A549 treated with DMSO at 1 μM for 4 hours (cell line): ENCODE results near the gene GNB1L. TPM values are rescaled to one million over a fixed set of nuclear protein-coding genes. Genes with fewer than 3 reads are reported as not detected.

Experiments
- total RNA-seq: library from RNA; stranded (reverse); fragments of 200-300 nt; extraction: Qiagen RNA extraction; gene quantifications from 5 replicates; pipeline ENCODE4 v1.2.3, GENCODE V29; 2022; ENCODE audit warnings: low read depth

The GNB1L gene, protein sequence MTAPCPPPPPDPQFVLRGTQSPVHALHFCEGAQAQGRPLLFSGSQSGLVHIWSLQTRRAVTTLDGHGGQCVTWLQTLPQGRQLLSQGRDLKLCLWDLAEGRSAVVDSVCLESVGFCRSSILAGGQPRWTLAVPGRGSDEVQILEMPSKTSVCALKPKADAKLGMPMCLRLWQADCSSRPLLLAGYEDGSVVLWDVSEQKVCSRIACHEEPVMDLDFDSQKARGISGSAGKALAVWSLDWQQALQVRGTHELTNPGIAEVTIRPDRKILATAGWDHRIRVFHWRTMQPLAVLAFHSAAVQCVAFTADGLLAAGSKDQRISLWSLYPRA
- 11.7 to 16.8 TPM (median 15.9 TPM) in 5 replicates for total RNA-seq

DNA sequence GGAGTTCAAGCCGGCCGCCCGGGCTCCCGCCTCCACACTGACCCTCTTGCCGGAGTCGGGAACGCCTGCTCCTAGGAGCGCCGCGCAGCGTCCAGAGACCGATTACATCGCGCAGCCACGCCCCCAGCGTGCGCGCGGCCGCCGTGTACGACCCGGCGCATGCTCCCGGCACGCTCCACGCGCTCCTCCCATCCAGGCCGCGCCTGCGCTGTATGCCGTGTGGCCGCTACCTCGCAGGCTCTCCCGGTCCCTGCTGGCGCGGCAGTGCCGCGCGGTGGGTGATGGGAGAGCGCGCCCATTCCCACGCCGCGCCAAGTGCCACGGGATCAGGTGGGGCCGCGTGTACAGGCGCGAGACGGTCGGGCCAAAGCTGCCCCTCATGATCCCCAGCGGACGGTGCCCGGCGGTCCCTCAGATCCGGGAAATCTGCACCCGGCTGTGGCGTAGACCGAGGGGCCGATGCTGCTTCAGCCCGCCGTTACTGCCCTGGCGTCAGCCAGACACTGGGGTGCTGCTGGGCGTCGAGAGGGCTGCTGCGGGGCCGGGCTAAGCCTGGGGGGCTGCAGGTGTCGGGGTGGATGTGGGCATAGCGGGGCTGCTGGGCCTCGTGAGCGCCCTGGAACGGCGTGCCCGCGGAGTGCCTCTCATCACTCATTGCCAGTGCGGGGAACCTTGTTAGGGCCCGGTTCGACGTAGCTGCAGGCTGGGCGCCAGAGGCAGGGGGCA, at the start of gene GNB1L, which contains the start of gene RTL10:
Gene GNB1L (minus strand): TSS at position 97 of the 726 bp plus-strand sequence. CDS start 33,519 bp downstream, outside the sequence.
Gene RTL10 (minus strand): TSS at position 97 of the 726 bp plus-strand sequence. CDS start 2,613 bp downstream, outside the sequence.

DNA sequence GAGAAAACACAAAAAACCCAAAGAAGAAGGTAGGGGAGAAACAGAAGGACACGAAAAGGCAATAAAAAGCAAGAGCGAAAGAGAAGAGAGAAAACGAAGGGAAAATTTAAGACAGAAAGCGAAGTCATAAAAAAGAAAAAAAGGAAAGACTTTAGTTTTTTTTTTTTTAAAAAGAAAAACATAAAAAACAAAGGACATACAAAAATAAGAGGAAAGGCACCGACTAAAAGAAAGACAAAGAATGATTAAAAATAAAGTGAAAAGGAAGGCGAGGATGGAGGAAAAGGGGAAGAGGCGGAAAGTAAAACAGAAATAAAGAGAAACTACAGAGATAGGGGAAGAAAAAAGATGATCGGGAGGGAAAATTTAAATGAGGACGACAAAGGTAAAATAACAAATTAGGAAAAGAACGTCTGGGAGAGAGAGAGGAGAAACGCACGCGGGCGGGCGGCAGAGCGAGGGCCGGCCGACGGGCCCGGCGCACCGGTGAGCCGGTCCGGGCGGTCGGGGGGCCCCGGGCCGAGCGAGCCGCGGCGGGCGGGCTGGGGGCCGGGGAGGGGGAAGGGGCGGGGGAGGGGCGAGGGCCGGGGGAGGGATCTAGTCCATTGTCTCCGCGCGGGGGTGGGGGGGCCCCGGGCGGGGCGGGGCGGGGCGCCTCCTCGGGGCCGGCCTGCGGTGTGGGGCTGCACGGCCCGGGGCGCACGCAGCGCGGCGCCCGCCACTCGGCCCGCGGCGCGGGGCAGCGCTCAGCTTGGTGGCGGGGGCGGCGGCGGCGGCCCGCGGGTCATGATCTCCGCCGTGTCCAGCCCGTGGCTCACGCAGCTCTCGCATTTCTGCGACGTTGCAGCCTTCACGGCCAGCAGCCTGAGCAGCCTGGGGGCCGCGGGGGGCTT, 94.4 kb downstream of the GNB1L start, which contains the start of gene TBX1:
Gene TBX1 (plus strand): TSS at position 721 of the 893 bp plus-strand sequence. CDS start 66 bp downstream, at position 787.

Other genes with a start within 250 kb of the GNB1L start
- 6.4 to 10.3 TPM (median 7.8 TPM) in 5 replicates for gene SEPTIN5, start 140.4 kb downstream of the GNB1L start, total RNA-seq
- 0.73 to 1.7 TPM (median 1.2 TPM) in 5 replicates for gene GP1BB, start 131.3 kb downstream of the GNB1L start, total RNA-seq
- gene TBX1, start 94.1 kb downstream of the GNB1L start, total RNA-seq, result 2.9 to 4.9 TPM (median 3.4 TPM) in 5 replicates
- gene RTL10, start within 50 bp of the GNB1L start, total RNA-seq, result 6.6 to 8.1 TPM (median 7.3 TPM) in 5 replicates
- 130 to 158 TPM (median 152 TPM) in 5 replicates for gene COMT, start 86.9 kb upstream of the GNB1L start, total RNA-seq
- 30.6 to 39.8 TPM (median 34.1 TPM) in 5 replicates for gene TXNRD2, start 86.9 kb upstream of the GNB1L start, total RNA-seq
- 1.9 to 2.7 TPM (median 2.3 TPM) in 5 replicates for gene ARVCF, start 161.9 kb upstream of the GNB1L start, total RNA-seq
- gene TANGO2, start 166.2 kb upstream of the GNB1L start, total RNA-seq, result 12.7 to 29.8 TPM (median 16.7 TPM) in 5 replicates
- gene DGCR8, start 225.4 kb upstream of the GNB1L start, total RNA-seq, result 21.2 to 21.7 TPM (median 21.4 TPM) in 5 replicates